VCaP (cell line): ENCODE data around the gene FBN2.

Experiments used
- H3K27ac ChIP-seq: fragments of 450-650 bp; 2 replicates; pipeline ENCODE4 v1.5.1; 2017
- TF ChIP-seq, protein P1 (sequence below): fragments of 450-650 bp; conservative IDR thresholded peaks from 2 replicates; pipeline ENCODE4 v1.5.1; 2017; ENCODE audit warnings: mild to moderate bottlenecking, moderate library complexity

FBN2 gene

DNA sequence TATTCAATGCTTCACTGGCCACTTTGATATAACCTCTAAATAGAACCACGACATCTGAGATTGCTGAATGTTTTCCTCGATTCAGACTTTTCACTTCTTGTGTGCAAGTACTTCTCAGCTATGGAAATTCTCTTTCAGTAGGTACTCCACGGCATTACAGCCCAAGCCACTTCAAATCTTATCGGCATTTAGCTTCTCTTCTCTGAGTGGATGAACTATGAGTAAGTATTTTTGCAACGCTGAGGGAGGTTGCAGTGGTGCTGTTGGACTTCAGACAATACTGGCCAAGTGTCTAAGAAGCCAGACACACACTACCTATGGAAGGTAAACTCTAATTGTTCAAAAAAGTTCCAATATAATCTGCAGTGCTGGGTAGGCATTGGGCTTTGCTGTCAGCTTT, 60.1 kb downstream of the FBN2 start:
- H3K27ac ChIP-seq, result no peak overlapping the region
- TF ChIP-seq, protein P1, sequence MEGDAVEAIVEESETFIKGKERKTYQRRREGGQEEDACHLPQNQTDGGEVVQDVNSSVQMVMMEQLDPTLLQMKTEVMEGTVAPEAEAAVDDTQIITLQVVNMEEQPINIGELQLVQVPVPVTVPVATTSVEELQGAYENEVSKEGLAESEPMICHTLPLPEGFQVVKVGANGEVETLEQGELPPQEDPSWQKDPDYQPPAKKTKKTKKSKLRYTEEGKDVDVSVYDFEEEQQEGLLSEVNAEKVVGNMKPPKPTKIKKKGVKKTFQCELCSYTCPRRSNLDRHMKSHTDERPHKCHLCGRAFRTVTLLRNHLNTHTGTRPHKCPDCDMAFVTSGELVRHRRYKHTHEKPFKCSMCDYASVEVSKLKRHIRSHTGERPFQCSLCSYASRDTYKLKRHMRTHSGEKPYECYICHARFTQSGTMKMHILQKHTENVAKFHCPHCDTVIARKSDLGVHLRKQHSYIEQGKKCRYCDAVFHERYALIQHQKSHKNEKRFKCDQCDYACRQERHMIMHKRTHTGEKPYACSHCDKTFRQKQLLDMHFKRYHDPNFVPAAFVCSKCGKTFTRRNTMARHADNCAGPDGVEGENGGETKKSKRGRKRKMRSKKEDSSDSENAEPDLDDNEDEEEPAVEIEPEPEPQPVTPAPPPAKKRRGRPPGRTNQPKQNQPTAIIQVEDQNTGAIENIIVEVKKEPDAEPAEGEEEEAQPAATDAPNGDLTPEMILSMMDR, result no peak

DNA sequence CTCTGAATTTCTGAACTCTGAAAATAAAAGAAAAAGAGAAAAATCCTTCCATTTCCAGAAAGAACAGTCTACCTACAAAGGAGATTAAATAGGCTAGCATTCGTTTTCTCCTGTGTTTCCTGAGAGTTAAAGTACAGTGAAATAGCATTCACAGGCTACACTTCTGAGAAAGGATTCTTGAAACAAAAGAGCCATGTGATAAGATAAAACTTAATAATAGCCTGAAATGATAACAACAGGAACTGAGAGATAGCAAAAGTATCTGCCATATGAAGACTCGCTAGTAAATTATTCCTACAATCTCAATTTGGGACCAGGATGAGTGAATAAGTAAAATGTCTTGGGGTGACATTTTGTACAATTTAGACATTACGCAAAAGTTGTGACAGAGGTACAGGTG, 62.4 kb downstream of the FBN2 start:
- TF ChIP-seq, protein P1, result no peak
- H3K27ac ChIP-seq, result no peak overlapping the region

DNA sequence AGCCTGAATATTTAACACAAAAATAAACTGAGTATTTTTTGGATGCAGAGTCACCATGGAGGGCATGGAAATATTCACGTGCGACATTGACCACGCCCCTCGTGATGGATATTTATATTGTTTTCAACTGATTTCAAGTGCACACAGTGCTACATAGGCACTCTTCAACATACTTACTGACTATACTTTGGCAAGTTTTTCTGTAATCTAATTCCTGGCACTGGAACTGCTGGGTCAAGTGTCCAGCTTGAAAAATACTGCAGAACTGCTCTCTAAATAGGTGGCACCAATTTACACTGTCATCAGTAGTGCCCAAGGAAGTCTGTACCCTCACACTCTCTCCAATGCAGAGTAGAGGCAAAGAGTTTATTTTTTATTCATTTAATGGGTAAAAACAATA, 65.1 kb downstream of the FBN2 start:
- TF ChIP-seq, protein P1, result no peak

DNA sequence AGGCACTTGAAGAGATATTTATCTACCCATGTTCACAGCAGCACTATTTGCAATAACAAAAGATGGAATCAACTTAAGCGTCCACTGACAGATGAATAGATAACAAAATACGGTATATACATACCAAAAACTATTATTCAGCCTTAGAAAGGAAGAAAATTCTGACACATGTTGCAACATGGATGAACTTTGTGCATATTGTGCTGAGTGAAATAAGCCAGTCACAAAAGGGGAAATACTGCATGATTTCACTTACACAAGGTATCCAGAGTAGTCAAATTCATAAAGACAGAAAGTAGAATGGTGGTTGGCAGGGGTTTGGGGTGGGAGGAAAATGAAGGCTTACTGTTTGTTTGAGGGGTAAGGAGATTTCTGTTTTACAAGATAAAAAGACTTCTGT, 66.0 kb downstream of the FBN2 start:
- no peak overlapping the region for H3K27ac ChIP-seq
- TF ChIP-seq, protein P1, result no peak

More for the DNA sequence above, 65.1 kb downstream of the FBN2 start:
- H3K27ac ChIP-seq, result no peak overlapping the region

DNA sequence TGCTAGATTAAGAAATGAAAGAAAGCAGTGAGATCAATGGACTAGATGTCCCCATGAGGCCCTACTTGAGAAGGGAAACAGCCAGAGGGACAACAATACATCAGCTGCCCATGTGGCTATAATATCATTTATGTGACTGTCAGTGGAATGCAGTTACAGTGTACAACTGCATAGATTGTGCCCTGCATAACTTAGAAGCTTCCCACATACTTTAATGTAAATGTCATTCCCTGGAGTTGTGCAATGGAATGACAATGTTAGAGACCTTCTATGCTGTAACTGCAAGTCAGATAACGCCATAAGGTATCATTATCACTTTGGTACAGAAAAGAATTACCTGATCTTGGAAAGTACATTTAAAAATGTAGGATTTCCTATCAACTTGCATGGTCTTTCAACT, 67.4 kb downstream of the FBN2 start:
- no peak overlapping the region for H3K27ac ChIP-seq
- TF ChIP-seq, protein P1, result no peak

DNA sequence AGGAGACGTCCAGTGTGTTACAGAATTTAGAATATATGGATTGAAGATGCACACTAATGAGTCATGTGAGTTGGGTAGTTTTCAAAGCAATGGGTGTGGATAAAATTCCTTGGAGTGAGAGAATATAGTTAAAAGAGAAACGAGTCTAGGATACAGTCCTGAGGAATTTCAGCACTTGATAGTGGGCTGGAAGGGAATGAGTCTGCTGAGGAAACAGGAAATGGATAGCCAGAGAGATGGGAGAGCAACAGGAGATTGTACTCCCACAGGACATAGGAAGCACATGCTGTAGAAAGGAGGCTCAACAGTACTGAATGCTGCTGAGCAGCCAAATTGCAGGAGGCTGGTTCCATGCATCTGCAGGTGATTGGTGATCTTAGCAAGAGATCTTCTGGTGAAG, 68.1 kb downstream of the FBN2 start:
- no peak overlapping the region for H3K27ac ChIP-seq
- TF ChIP-seq, protein P1, result no peak

DNA sequence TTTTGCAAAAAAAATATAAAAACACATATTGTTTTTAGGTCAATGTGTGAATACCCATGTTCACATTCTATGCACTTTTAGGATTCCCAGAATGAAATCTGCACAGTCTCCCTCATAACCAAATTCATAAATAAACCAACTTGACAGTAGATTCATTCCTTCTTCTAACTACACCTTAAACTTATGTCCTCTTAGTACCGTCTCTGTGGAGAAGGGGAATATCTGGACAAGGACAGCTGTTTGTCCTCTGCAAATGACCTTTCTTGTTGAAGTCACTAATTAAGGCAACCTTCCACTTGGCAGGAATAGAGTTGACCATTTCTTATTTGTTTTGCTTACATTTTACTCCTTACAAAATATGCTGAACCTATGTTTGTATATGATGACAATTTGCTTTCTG, 71.1 kb downstream of the FBN2 start:
- H3K27ac ChIP-seq, result no peak overlapping the region
- TF ChIP-seq, protein P1, result no peak

DNA sequence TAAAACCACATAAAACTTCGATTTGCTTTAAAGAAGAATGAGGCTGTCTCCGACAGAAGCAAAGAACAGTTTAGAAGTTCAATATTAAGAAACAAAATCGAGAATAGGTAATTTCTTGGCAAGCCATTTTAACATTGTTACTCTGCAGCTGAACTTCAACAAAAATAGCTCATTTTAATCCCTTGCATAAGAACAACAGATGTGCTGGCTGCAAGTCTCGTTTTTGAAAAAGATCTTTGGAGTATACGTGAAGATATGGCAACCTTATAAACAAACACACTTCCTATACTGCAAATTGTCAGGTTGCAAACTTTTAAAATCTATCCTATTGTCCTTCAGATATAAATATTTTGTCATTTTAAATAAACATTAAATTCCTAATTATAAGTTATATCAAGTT, 71.5 kb downstream of the FBN2 start:
- H3K27ac ChIP-seq, result no peak overlapping the region
- TF ChIP-seq, protein P1, result no peak
